Nephron progenitor cell (in vitro differentiated cells): ENCODE measurements around the gene CFL1.

Experiments used
- DNase-seq: peaks from one replicate; pipeline ENCODE4 v3.0.0; 2021
- H3K27ac Mint-ChIP-seq: 2 replicates; pipeline ENCODE4 v1.8.0; 2021; ENCODE audit warnings: mild to moderate bottlenecking, moderate library complexity, mixed read lengths
- H3K27me3 Mint-ChIP-seq: 2 replicates; pipeline ENCODE4 v1.8.0; 2021; ENCODE audit warnings: mild to moderate bottlenecking, low read depth, mixed read lengths; ENCODE audit not compliant: poor library complexity
- H3K36me3 Mint-ChIP-seq: 2 replicates; pipeline ENCODE4 v1.8.0; 2021; ENCODE audit warnings: low read depth, mixed read lengths
- H3K4me1 Mint-ChIP-seq: 2 replicates; pipeline ENCODE4 v1.8.0; 2021; ENCODE audit warnings: mixed read lengths
- H3K4me3 Mint-ChIP-seq: 2 replicates; pipeline ENCODE4 v1.8.0; 2021; ENCODE audit warnings: mild to moderate bottlenecking, moderate library complexity, mixed read lengths
- H3K9me3 Mint-ChIP-seq: 2 replicates; pipeline ENCODE4 v1.8.0; 2021; ENCODE audit warnings: mild to moderate bottlenecking, moderate library complexity, mixed read lengths
- CTCF ChIP-seq: fragments of 200-600 bp; sonication (generic); IDR thresholded peaks from 2 replicates; pipeline ENCODE4 v1.5.0; 2021; ENCODE audit warnings: antibody characterized with exemption

CFL1 gene

GRCh38 chr11:65880844-65881421 is 23.0 kb upstream of the CFL1 start:
- Mint-ChIP-seq H3K36me3 (peaks cover 23% of the 10 kb centered on the region), H3K27ac (no peak overlapping the region), H3K4me1 (peaks cover 15% of the 10 kb centered on the region), H3K4me3 (no peak overlapping the region), H3K27me3 (no peaks in the 10 kb centered on the region), H3K9me3 (no peaks in the 10 kb centered on the region)
- DNase-seq: no peak
- TF ChIP-seq CTCF: no peak

GRCh38 chr11:65880027-65880426 is 22.0 kb upstream of the CFL1 start:
- H3K4me3 Mint-ChIP-seq: no peak overlapping the region
- H3K27ac Mint-ChIP-seq: no peak overlapping the region
- no peak for DNase-seq
- H3K27me3 Mint-ChIP-seq: no peaks in the 10 kb centered on the region
- peaks cover 14% of the 10 kb centered on the region for H3K36me3 Mint-ChIP-seq
- peaks cover 15% of the 10 kb centered on the region for H3K4me1 Mint-ChIP-seq
- no peak for TF ChIP-seq CTCF
- H3K9me3 Mint-ChIP-seq: no peaks in the 10 kb centered on the region

GRCh38 chr11:65879617-65880016 is 21.6 kb upstream of the CFL1 start, which contains the start of gene CTSW:
CTSW (plus strand) TSS chr11:65879837; CDS start chr11:65879855, 18 bp downstream.
- Mint-ChIP-seq H3K27me3 (no peaks in the 10 kb centered on the region), H3K4me1 (peaks cover 13% of the 10 kb centered on the region), H3K4me3 (no peak within 1 kb of the TSS), H3K36me3 (peaks cover 10% of the 10 kb centered on the region), H3K27ac (peak within 1 kb of the TSS; percentile 32), H3K9me3 (no peaks in the 10 kb centered on the region)
- no peak for TF ChIP-seq CTCF
- no peak for DNase-seq

- no peaks in the 10 kb centered on the region for H3K9me3 Mint-ChIP-seq
- peak overlapping the region; percentile 91 for H3K4me3 Mint-ChIP-seq
- no peaks in the 10 kb centered on the region for H3K36me3 Mint-ChIP-seq
- peaks cover 39% of the 10 kb centered on the region for H3K4me1 Mint-ChIP-seq
- H3K27me3 Mint-ChIP-seq: no peaks in the 10 kb centered on the region
- H3K27ac Mint-ChIP-seq: peak overlapping the region; percentile 83
- TF ChIP-seq CTCF: no peak
- peak; percentile 98 for DNase-seq
Measured at GRCh38 chr11:65873318-65874156, 15.6 kb upstream of the CFL1 start.

- Mint-ChIP-seq H3K4me3 (peak within 1 kb of the TSS; percentile 91), H3K4me1 (peaks cover 38% of the 10 kb centered on the region), H3K27ac (peak within 1 kb of the TSS; percentile 83), H3K36me3 (no peaks in the 10 kb centered on the region), H3K9me3 (no peaks in the 10 kb centered on the region), H3K27me3 (no peaks in the 10 kb centered on the region)
- no peak for TF ChIP-seq CTCF
- DNase-seq: peak; percentile 74
Measured at GRCh38 chr11:65872586-65873317, 14.8 kb upstream of the CFL1 start, which contains the start of gene EFEMP2. EFEMP2 (minus strand) TSS chr11:65872800; CDS start chr11:65872354, 446 bp downstream.
